ENCODE measurements around the gene ABHD16B. TPM values are rescaled to one million over a fixed set of nuclear protein-coding genes. Genes with fewer than 3 reads are reported as not detected.

ABHD16B gene
- total RNA-seq, 4 donors from 2014 or later: not detected

DNA sequence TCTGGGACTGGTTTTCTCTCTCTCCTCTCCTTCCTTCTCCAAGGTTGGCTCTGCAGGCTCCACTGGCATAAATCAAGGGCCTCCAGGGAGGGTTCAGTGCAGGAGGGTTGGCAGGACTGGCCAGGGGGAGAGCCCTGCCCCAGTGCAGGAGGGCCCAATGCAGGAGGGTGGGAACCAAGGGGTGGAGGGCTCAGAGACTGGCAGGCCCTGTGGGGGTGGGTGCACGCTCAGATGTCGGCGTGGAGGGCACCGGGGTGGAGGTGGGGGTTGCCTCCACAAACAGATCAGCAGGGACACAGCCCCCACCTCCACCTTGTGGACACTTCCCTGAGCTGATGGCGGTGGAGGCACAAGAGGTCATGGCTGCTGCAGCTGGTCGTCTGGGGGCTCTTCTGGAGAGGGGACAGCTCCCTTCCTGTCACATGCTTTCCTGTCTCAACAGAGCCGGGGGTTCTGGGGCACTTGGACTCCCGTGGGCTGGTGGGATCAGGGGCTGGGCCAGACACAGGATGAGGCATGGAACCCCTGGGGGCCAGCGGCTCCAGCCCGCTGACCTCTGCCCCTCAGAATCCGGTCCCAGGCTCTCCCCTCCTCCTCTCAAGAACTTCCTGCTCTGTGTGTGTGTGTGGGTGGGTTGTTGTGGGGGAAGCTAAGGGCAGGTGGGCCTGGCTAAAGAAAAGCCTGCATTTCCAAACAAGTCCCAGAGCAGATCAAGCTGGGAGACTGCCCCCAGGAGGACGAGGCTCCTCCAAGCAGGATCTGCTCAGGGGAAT, 2.7 kb upstream of the ABHD16B start:
- intact Hi-C loops (cut with DNase I): no loop called here
- Histone ChIP-seq H3K27ac (peak overlapping the region in 2 of 3 donors; percentile 33 to 39), H3K36me3 (peaks cover 0 to 7% of the 10 kb centered on the region in 2 donors), H3K9me3 (no peaks in the 10 kb centered on the region), H3K4me3 (replicated peaks in 1 of 3) (no peak overlapping the region), H3K27me3 (no peaks in the 10 kb centered on the region), H3K4me1 (peaks cover 27 to 74% of the 10 kb centered on the region in 2 donors)
- 9 to 31% methylated on average over 6 to 11 of the region's 12 CpGs for WGBS, 2 donors
- TF ChIP-seq, protein P1, sequence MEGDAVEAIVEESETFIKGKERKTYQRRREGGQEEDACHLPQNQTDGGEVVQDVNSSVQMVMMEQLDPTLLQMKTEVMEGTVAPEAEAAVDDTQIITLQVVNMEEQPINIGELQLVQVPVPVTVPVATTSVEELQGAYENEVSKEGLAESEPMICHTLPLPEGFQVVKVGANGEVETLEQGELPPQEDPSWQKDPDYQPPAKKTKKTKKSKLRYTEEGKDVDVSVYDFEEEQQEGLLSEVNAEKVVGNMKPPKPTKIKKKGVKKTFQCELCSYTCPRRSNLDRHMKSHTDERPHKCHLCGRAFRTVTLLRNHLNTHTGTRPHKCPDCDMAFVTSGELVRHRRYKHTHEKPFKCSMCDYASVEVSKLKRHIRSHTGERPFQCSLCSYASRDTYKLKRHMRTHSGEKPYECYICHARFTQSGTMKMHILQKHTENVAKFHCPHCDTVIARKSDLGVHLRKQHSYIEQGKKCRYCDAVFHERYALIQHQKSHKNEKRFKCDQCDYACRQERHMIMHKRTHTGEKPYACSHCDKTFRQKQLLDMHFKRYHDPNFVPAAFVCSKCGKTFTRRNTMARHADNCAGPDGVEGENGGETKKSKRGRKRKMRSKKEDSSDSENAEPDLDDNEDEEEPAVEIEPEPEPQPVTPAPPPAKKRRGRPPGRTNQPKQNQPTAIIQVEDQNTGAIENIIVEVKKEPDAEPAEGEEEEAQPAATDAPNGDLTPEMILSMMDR (IDR thresholded peaks at IDR 0.05): peak in 1 of 6 experiments; percentile 12
- TF ChIP-seq POLR2A (IDR thresholded peaks at IDR 0.05): no peak
- DNase-seq: peak in 1 of 2 donors; percentile 15

DNA sequence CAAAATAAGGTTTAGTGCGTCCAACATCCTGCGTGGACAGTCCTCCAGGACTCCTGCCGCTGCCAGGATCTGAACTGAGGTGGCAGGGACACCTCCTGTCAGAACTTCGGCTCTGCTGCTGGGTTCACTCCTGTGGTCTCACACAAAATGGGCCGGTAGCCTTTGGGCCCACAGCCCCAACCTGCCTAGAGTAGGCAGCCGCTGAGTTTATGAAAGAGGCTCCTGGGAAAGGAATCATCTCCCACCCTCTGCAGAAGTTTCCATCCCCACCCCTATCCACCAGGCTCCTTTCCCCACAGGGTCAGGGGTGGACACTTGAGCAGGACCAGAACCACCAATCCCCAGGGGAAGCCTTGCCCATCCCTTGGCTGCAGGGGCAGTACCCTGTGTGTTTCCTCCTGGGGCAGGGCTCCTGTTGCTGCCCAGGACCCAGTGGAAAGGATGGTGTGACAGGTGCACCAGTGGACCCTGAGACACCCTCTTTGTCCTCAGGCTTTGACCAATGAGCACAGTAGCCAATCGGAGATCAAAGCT, 2.1 kb upstream of the ABHD16B start:
- TF ChIP-seq, protein P1 (IDR thresholded peaks at IDR 0.05): no peak
- TF ChIP-seq POLR2A (IDR thresholded peaks at IDR 0.05): no peak
- peaks cover 0 to 7% of the 10 kb centered on the region in 2 donors for H3K36me3 ChIP-seq
- no peak overlapping the region for H3K4me3 ChIP-seq (replicated peaks in 1 of 3)
- WGBS, 2 donors: 73 to 94% methylated on average over 1 to 3 of the region's 7 CpGs
- intact Hi-C loops (cut with DNase I): no loop called here
- H3K27me3 ChIP-seq: no peaks in the 10 kb centered on the region
- H3K4me1 ChIP-seq: peaks cover 27 to 72% of the 10 kb centered on the region in 2 donors
- peak overlapping the region in 2 of 3 donors; percentile 17 to 33 for H3K27ac ChIP-seq
- DNase-seq: no peak
- no peaks in the 10 kb centered on the region for H3K9me3 ChIP-seq

DNA sequence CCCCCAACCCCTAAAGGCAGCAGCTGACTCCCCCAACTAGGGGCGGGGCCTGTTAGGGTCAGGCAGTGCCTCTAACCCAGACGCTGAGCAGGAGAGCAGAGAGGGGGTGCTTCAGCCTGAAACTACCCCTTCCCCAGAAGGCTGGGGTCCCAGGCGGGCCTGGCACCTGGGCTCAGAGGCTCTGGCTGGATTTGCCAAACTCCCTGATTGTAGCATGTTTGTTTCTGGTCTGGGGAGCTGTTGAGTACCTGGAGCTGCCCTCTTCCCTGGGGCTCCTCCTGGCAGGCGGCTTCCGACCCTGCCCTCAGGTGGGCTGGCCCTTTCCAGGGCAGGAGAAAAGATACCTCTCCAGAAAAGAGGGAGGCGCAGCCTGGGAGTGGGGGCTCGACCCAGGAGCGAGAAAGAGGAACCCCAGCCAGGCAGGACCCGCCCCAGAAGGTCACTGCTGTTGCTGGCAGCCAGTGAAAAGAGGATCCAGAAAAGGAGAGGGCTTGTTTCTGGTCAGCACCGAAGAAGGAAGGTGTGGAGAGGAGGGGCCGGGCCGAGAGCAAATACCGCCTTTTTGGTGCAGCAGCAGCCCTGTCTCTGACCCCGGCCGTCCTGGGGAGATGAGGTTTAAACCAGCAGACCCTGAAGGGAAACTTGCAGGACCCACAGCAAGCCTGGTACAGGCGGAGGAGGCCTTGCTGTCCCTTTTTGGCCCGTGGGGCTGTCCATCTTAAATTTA, 810 bp upstream of the ABHD16B start:
- WGBS, 2 donors: 37 to 42% methylated on average over 16 of the region's 17 CpGs
- Histone ChIP-seq H3K4me1 (peaks cover 18 to 60% of the 10 kb centered on the region in 2 donors), H3K36me3 (peaks cover 0 to 7% of the 10 kb centered on the region in 2 donors), H3K27me3 (no peaks in the 10 kb centered on the region), H3K9me3 (no peaks in the 10 kb centered on the region), H3K27ac (peak overlapping the region in 1 of 3 donors; percentile 45), H3K4me3 (replicated peaks in 1 of 3) (no peak overlapping the region)
- intact Hi-C loops (cut with DNase I): loop anchor here (5.0 kb wide), 2 partner anchors 33 to 323 kb away; partner anchors contain the start of gene PTK6
- DNase-seq: peak; percentile 60 to 67
- TF ChIP-seq POLR2A (IDR thresholded peaks at IDR 0.05): no peak
- TF ChIP-seq, protein P1 (IDR thresholded peaks at IDR 0.05): no peak

DNA sequence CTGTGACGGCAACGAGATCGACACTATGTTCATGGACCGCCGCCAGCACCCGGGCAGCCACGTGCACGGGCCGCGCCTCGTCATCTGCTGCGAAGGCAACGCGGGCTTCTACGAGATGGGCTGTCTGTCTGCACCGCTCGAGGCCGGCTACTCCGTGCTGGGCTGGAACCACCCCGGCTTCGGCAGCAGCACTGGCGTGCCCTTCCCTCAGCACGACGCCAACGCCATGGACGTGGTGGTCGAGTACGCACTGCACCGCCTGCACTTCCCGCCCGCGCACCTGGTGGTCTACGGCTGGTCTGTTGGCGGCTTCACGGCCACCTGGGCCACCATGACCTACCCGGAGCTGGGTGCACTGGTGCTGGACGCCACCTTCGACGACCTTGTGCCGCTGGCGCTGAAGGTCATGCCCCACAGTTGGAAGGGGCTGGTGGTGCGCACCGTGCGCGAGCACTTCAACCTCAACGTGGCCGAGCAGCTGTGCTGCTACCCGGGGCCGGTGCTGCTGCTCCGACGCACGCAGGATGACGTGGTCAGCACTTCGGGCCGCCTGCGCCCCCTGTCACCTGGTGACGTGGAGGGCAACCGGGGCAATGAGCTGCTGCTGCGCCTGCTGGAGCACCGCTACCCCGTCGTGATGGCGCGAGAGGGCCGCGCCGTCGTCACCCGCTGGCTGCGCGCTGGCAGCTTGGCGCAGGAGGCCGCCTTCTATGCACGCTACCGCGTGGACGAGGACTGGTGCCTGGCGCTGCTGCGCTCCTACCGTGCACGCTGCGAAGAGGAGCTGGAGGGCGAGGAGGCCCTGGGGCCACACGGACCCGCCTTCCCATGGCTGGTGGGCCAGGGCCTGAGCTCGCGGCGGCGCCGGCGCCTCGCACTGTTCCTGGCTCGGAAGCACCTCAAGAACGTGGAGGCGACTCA, 943 bp downstream of the ABHD16B start:
- no peak overlapping the region for H3K27ac ChIP-seq
- intact Hi-C loops (cut with DNase I): loop anchor here (5.0 kb wide), 2 partner anchors 35 to 325 kb away; partner anchors contain the start of gene PTK6
- H3K27me3 ChIP-seq: no peaks in the 10 kb centered on the region

More for the DNA sequence above, 943 bp downstream of the ABHD16B start:
- WGBS, 2 donors: 96 to 98% methylated on average over 60 to 70 of the region's 95 CpGs
- no peaks in the 10 kb centered on the region for H3K9me3 ChIP-seq
- DNase-seq: no peak
- peaks cover 20 to 55% of the 10 kb centered on the region in 2 donors for H3K4me1 ChIP-seq
- peaks cover 0 to 7% of the 10 kb centered on the region in 2 donors for H3K36me3 ChIP-seq
- TF ChIP-seq, protein P1 (IDR thresholded peaks at IDR 0.05): no peak
- TF ChIP-seq POLR2A (IDR thresholded peaks at IDR 0.05): no peak
- H3K4me3 ChIP-seq (replicated peaks in 1 of 3): no peak overlapping the region
